PC-9 (cell line): ENCODE measurements around the gene ATE1. TPM values are rescaled to one million over a fixed set of nuclear protein-coding genes. Genes with fewer than 3 reads are reported as not detected.

Source experiments
- BruUV-seq: library from RNA; stranded (reverse); fragments of 400-500 nt; replicated peaks from 2 replicates; lab custom pipeline; 2021; lab: Mats Ljungman, UMichigan
- CTCF ChIA-PET: fragments of 300-600 bp; sonication (Branson Sonifier 250); formaldehyde crosslinking; loops from one replicate; lab custom pipeline; 2022; ENCODE audit warnings: antibody characterized with exemption; lab: Charles Lee
- POLR2A ChIA-PET: fragments of 300-600 bp; sonication (Branson Sonifier 250); formaldehyde crosslinking; loops from one replicate; lab custom pipeline; 2022; ENCODE audit warnings: antibody characterized with exemption; ENCODE audit not compliant: unreplicated experiment; lab: Charles Lee
- DNase-seq, 2 experiments: peaks; one replicate each; pipeline versions ENCODE4 v3.0.0 to v3.0.0-alpha.2; 2015 to 2022; ENCODE audit warnings: mixed read lengths in 1 of 2
- H2AFZ ChIP-seq: fragments of 200-600 bp; sonication (generic); 2 replicates; pipeline ENCODE4 v1.8.1; 2017; ENCODE audit warnings: antibody characterized with exemption
- H3F3A ChIP-seq: fragments of 200-600 bp; sonication (generic); 2 replicates; pipeline ENCODE4 v1.8.1; 2017; ENCODE audit warnings: antibody characterized with exemption, mild to moderate bottlenecking, low read depth; ENCODE audit not compliant: insufficient read depth
- H3K27ac ChIP-seq: fragments of 200-600 bp; sonication (generic); 2 replicates; pipeline ENCODE4 v1.6.1; 2016; ENCODE audit warnings: mixed run types
- H3K27me3 ChIP-seq: fragments of 200-600 bp; sonication (generic); 2 replicates; pipeline ENCODE4 v1.6.1; 2016; ENCODE audit warnings: low read depth, mixed run types; ENCODE audit not compliant: insufficient read depth
- H3K36me3 ChIP-seq: fragments of 200-600 bp; sonication (generic); 2 replicates; pipeline ENCODE4 v1.6.1; 2016; ENCODE audit warnings: low read depth, mixed run types
- H3K4me1 ChIP-seq: fragments of 200-600 bp; sonication (generic); replicated peaks from 2 replicates; pipeline ENCODE4 v1.6.1; 2016; ENCODE audit warnings: mixed run types; ENCODE audit not compliant: insufficient read depth
- H3K4me2 ChIP-seq: fragments of 200-600 bp; sonication (generic); 2 replicates; pipeline ENCODE4 v1.6.1; 2017; ENCODE audit warnings: mixed run types
- H3K4me3 ChIP-seq: fragments of 200-600 bp; sonication (generic); 2 replicates; pipeline ENCODE4 v1.6.1; 2016; ENCODE audit warnings: mixed run types
- H3K79me2 ChIP-seq: fragments of 200-600 bp; sonication (generic); 2 replicates; pipeline ENCODE4 v1.6.1; 2017; ENCODE audit warnings: low read depth, mixed run types
- H3K9me2 ChIP-seq: fragments of 200-600 bp; sonication (generic); 2 replicates; pipeline ENCODE4 v1.8.1; 2017; ENCODE audit warnings: mild to moderate bottlenecking; ENCODE audit not compliant: insufficient read depth
- H3K9me3 ChIP-seq: fragments of 200-600 bp; sonication (generic); 2 replicates; pipeline ENCODE4 v1.8.1; 2016; ENCODE audit warnings: low read depth; ENCODE audit not compliant: insufficient read depth
- H4K20me1 ChIP-seq: fragments of 200-600 bp; sonication (generic); 2 replicates; pipeline ENCODE4 v1.8.1; 2017; ENCODE audit not compliant: insufficient read depth
- EZH2 ChIP-seq: fragments of 200-600 bp; sonication (generic); IDR thresholded peaks from 2 replicates; pipeline ENCODE4 v1.8.0; 2017; ENCODE audit warnings: antibody characterized with exemption, low read depth
- intact Hi-C: fragments of 100-400 bp; cut with micrococcal nuclease; formaldehyde crosslinking; loops from one replicate; pipeline ENCODE4 v1.10.0; 2022; ENCODE audit not compliant: unreplicated experiment
- total RNA-seq: library from RNA; stranded (reverse); gene quantifications from 2 replicates; pipeline ENCODE4 v1.2.3, GENCODE V29; 2021
- TF ChIP-seq, protein P1 (sequence below): fragments of 200-600 bp; sonication (generic); conservative IDR thresholded peaks from 2 replicates; pipeline ENCODE4 v1.6.1; 2017; ENCODE audit warnings: mixed run types, antibody characterized with exemption, mild to moderate bottlenecking, moderate library complexity

The ATE1 gene
- total RNA-seq, 1 experiment from 2014 or later, result 14.8 TPM

DNA sequence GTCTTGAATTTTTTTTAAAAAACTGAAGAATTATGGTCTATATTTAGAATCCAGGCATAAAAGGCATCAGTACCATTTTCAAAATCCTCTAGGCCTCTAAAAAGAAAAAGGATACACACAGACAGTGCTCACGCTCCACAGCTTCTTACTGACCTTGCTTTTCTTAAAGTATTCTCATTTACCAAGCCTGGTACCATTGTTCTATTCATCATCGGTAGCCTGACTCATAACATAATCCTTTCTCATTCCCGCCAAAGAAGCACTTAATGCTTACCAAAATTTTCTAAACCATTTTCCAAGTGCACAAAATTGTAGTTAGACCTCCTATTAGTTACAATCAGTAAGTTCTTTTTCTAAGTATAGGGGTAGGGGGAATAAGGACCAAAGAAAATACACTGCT, 54.6 kb downstream of the ATE1 start:
- no peaks in the 10 kb centered on the region; the same call in 1 of the 2 replicates for H3K36me3 ChIP-seq
- no peak for DNase-seq
- H3K27ac ChIP-seq, result no peak overlapping the region
- no peaks in the 10 kb centered on the region for H3K9me3 ChIP-seq
- intact Hi-C loops, result no loop called here
- H3K4me2 ChIP-seq, result no peak overlapping the region
- H3K9me2 ChIP-seq, result no peaks in the 10 kb centered on the region; the same call in 1 of the 2 replicates
- no peaks in the 10 kb centered on the region for H3K27me3 ChIP-seq
- H2AFZ ChIP-seq, result no peak overlapping the region
- POLR2A ChIA-PET, result no interaction called here
- CTCF ChIA-PET, result no interaction called here
- H3K4me1 ChIP-seq, result no peaks in the 10 kb centered on the region
- BruUV-seq, result no TSS peak
- H3K79me2 ChIP-seq, result no peaks in the 10 kb centered on the region
- no peaks in the 10 kb centered on the region for H3F3A ChIP-seq
- no peaks in the 10 kb centered on the region for H4K20me1 ChIP-seq
- no peak for TF ChIP-seq EZH2
- TF ChIP-seq, protein P1, sequence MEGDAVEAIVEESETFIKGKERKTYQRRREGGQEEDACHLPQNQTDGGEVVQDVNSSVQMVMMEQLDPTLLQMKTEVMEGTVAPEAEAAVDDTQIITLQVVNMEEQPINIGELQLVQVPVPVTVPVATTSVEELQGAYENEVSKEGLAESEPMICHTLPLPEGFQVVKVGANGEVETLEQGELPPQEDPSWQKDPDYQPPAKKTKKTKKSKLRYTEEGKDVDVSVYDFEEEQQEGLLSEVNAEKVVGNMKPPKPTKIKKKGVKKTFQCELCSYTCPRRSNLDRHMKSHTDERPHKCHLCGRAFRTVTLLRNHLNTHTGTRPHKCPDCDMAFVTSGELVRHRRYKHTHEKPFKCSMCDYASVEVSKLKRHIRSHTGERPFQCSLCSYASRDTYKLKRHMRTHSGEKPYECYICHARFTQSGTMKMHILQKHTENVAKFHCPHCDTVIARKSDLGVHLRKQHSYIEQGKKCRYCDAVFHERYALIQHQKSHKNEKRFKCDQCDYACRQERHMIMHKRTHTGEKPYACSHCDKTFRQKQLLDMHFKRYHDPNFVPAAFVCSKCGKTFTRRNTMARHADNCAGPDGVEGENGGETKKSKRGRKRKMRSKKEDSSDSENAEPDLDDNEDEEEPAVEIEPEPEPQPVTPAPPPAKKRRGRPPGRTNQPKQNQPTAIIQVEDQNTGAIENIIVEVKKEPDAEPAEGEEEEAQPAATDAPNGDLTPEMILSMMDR, result no peak
- no peak overlapping the region for H3K4me3 ChIP-seq

DNA sequence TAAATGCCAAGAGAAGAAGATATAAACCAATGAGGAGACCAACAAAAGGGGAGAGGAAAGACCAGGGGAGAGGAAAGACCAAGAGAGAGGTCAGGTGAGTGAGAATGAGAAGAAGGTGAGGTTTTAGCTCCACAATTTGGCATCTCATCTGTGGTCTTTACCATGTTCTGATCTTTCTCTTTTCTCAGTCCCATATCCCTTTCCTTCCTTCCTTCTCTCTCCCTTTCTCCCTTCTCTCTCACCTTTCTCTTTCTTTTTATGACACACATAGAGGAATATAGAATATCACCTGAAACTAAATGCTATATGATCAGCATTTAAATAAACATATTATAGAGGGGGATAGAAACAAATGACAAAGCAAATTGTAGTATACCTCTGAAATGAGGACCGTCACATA, 57.4 kb downstream of the ATE1 start:
- Histone ChIP-seq H3K27me3 (no peaks in the 10 kb centered on the region), H3F3A (no peaks in the 10 kb centered on the region), H3K79me2 (no peaks in the 10 kb centered on the region), H3K4me3 (no peak overlapping the region), H4K20me1 (no peaks in the 10 kb centered on the region), H3K9me2 (no peaks in the 10 kb centered on the region; the same call in 1 of the 2 replicates), H3K27ac (no peak overlapping the region), H3K4me2 (no peak overlapping the region), H3K36me3 (no peaks in the 10 kb centered on the region; the same call in 1 of the 2 replicates), H3K9me3 (no peaks in the 10 kb centered on the region), H3K4me1 (no peaks in the 10 kb centered on the region), H2AFZ (no peak overlapping the region)
- BruUV-seq, result no TSS peak
- ChIA-PET CTCF (no interaction called here), POLR2A (no interaction called here)
- no peak for DNase-seq
- intact Hi-C loops, result no loop called here
- TF ChIP-seq EZH2, result no peak
- TF ChIP-seq, protein P1, result no peak

DNA sequence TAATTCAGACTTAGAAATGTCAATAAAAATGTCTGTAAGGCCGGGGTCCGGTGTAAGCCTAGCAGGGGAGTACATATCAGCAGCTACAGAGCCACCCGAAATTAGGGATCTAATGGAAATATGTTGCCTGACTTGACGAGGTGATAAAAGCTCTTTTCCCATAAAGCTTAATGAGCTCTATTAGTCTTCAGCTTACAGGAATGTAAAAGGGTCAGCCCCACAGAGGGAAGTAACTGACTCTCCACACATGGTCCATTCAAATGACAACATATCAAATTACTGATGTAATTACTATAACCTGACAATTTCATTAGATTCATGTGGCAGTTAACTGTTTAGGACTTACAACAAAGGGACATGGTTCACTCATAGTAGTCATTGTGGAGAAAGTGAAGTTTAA, 62.3 kb downstream of the ATE1 start:
- no peak for DNase-seq
- Histone ChIP-seq H2AFZ (no peak overlapping the region), H3K36me3 (no peaks in the 10 kb centered on the region; the same call in 1 of the 2 replicates), H3K27ac (no peak overlapping the region), H3K27me3 (no peaks in the 10 kb centered on the region), H3K4me1 (no peaks in the 10 kb centered on the region), H3K4me2 (no peak overlapping the region), H3K9me2 (no peaks in the 10 kb centered on the region), H4K20me1 (no peaks in the 10 kb centered on the region), H3K9me3 (no peaks in the 10 kb centered on the region), H3K4me3 (no peak overlapping the region), H3K79me2 (no peaks in the 10 kb centered on the region), H3F3A (no peaks in the 10 kb centered on the region)
- CTCF ChIA-PET, result no interaction called here
- no TSS peak for BruUV-seq
- intact Hi-C loops, result no loop called here
- POLR2A ChIA-PET, result no interaction called here
- TF ChIP-seq, protein P1, result no peak
- no peak for TF ChIP-seq EZH2
